Suprapubic skin (tissue), 4 donors: Measurements from ENCODE around the gene MOBP.

Experiments
- CTCF ChIP-seq, 2 donors: fragments of 200-600 bp in 1 of 2; fragments of 450-650 bp in 1 of 2; sonication (generic) in 1 of 2; IDR thresholded peaks; one replicate each; pipeline ENCODE4 v1.5.1; 2016 to 2019; ENCODE audit warnings: antibody characterized with exemption in 2 of 2, mild to moderate bottlenecking in 1 of 2, moderate library complexity in 1 of 2
- POLR2A ChIP-seq, 2 donors: fragments of 450-650 bp; IDR thresholded peaks; one replicate each; pipeline ENCODE4 v1.6.1; 2017; ENCODE audit warnings: antibody characterized with exemption in 2 of 2, mild to moderate bottlenecking in 2 of 2, moderate library complexity in 2 of 2
- POLR2AphosphoS5 ChIP-seq, 3 donors: sonication (generic); formaldehyde crosslinking; IDR thresholded peaks; one replicate each; pipeline ENCODE4 v1.6.1; 2017; ENCODE audit warnings: antibody characterized with exemption in 3 of 3

DNA sequence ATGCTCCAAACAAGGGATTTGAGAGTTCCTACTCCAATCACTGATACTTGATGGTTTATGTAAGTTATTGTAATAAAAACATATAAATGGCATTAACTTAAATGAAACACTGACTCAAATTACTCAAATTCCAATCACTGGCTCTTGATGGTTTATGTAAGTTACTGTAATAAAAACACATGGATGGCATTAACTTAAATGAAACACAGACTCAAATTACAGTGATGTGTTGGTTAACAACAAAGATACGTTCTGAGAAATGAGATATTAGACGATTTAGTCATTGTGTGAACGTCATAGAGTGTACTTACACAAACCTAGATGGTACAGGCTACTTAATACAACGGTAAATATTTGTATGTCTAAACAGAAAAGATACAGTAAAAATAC lies 6.6 kb downstream of the MOBP start:
- TF ChIP-seq POLR2AphosphoS5 (IDR thresholded peaks at IDR 0.05): no peak
- TF ChIP-seq CTCF (IDR thresholded peaks at IDR 0.05): no peak
- no peak for TF ChIP-seq POLR2A (IDR thresholded peaks at IDR 0.05)
